Natural killer cell (primary cell): ENCODE measurements around the gene CD93. TPM values are rescaled to one million over a fixed set of nuclear protein-coding genes. Genes with fewer than 3 reads are reported as not detected.

Experiments used
- ATAC-seq, 3 donors: fragments of 150-1000 bp in 2 of 3; fragments of 200-7000 bp in 1 of 3; cut with Tn5 transposase; 1 replicate in 1 of 3; 2 replicates in 2 of 3; pipeline ENCODE4 v1.10.0; 2021; ENCODE audit warnings: mild to moderate bottlenecking in 2 of 3, moderate library complexity in 2 of 3
- DNase-seq, 2 donors: peaks; one replicate each; pipeline versions ENCODE4 v3.0.0 to v3.0.0-alpha.2; 2013 to 2021; ENCODE audit warnings: mixed read lengths in 1 of 2
- H3K27ac ChIP-seq: one replicate; pipeline ENCODE4 v1.5.1; 2013; ENCODE audit warnings: mild to moderate bottlenecking, low read length
- H3K27me3 ChIP-seq: one replicate; pipeline ENCODE4 v1.6.1; 2013; ENCODE audit warnings: low read length; ENCODE audit not compliant: control insufficient read depth, insufficient read depth
- H3K36me3 ChIP-seq: one replicate; pipeline ENCODE4 v1.6.1; 2013; ENCODE audit warnings: low read length; ENCODE audit not compliant: control insufficient read depth, insufficient read depth
- H3K4me1 ChIP-seq: one replicate; pipeline ENCODE4 v1.6.1; 2013; ENCODE audit warnings: low read length; ENCODE audit not compliant: control insufficient read depth, insufficient read depth
- H3K4me3 ChIP-seq: one replicate; pipeline ENCODE4 v1.5.1; 2013; ENCODE audit warnings: low read length
- H3K9me3 ChIP-seq: one replicate; pipeline ENCODE4 v1.6.1; 2013; ENCODE audit warnings: low read length; ENCODE audit not compliant: control insufficient read depth, insufficient read depth
- H3K27ac Mint-ChIP-seq, 2 donors: one replicate each; pipeline ENCODE4 v1.8.0; 2022; ENCODE audit warnings: mild to moderate bottlenecking in 2 of 2, mixed read lengths in 2 of 2, moderate library complexity in 1 of 2
- H3K27me3 Mint-ChIP-seq, 2 donors: one replicate each; pipeline ENCODE4 v1.8.0; 2022; ENCODE audit warnings: low read depth in 2 of 2, mixed read lengths in 2 of 2
- H3K36me3 Mint-ChIP-seq: one replicate; pipeline ENCODE4 v1.8.0; 2022; ENCODE audit warnings: mixed read lengths
- H3K4me1 Mint-ChIP-seq, 2 donors: one replicate each; pipeline ENCODE4 v1.8.0; 2022; ENCODE audit warnings: mixed read lengths in 2 of 2
- H3K4me3 Mint-ChIP-seq: one replicate; pipeline ENCODE4 v1.8.0; 2022; ENCODE audit warnings: mild to moderate bottlenecking, moderate library complexity, mixed read lengths
- H3K9me3 Mint-ChIP-seq, 2 donors: one replicate each; pipeline ENCODE4 v1.8.0; 2022; ENCODE audit warnings: mixed read lengths in 2 of 2
- WGBS: methylation state at CpG from one replicate; pipeline ENCODE4 v1.1.7; 2013; ENCODE audit warnings: missing lambda C conversion rate; ENCODE audit not compliant: insufficient coverage; 5-methylcytosine and 5-hydroxymethylcytosine counted together
- intact Hi-C: fragments of 100-400 bp; cut with micrococcal nuclease; formaldehyde crosslinking; loops from one replicate; pipeline ENCODE4 v1.14.2; 2022
- total RNA-seq, 4 donors: library from RNA; stranded (reverse); fragments of 120-200 nt in 1 of 4; gene quantifications; one replicate each; pipeline versions ENCODE4 v1.2.3 to v1.2.4, GENCODE V29; 2013 to 2022
- TF ChIP-seq, protein P1 (sequence below): fragments of 200-600 bp; IDR thresholded peaks from one replicate; pipeline ENCODE4 v1.8.0; 2022; ENCODE audit warnings: antibody characterized with exemption

Gene CD93
- total RNA-seq, 3 donors from 2014 or later (not counting 1 experiment from before 2014, with no cell fraction given) = 8.0 to 17.9 (median 17.2) TPM

DNA sequence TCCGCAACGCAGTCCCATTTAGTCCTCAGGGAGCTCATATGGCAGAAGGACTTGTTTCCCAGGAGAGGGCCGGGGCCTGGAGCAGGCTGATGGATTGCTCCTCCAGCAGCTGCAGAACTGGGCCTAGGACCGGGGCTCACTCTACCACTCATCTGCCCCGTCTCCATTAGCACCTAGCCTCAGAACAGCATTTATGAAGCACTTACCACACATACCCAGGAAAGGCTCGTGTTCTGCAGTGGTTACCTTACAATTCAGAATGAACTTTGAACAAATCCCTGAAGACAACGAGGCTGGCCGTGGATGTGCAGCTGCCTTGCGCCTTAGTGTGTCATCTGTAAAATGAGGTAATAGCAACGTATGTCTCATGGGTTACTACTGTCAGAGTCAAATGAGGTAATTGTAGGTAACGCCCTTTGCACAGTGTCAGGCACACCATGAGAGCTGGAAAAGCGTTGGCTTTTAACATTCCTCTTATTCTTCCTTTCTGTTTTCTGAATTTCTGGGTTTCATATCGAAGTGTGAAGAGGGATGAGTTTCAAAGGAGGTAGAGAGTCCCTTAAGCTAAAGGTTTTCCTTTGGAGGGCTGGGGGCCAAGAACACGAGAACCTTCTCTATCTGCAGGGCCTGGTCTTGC lies 46.3 kb upstream of the CD93 start:
- no peak overlapping the region for H3K27ac ChIP-seq
- H3K36me3 ChIP-seq = no peaks in the 10 kb centered on the region
- H3K4me3 ChIP-seq = no peak overlapping the region
- ATAC-seq (no peak), DNase-seq (no peak)
- intact Hi-C loops = no loop called here
- no peaks in the 10 kb centered on the region for H3K36me3 Mint-ChIP-seq
- no peaks in the 10 kb centered on the region for H3K27me3 Mint-ChIP-seq
- no peak overlapping the region for H3K27ac Mint-ChIP-seq
- WGBS = 90% methylated on average over 12 of the region's 14 CpGs
- H3K9me3 ChIP-seq = no peaks in the 10 kb centered on the region
- TF ChIP-seq, protein P1, sequence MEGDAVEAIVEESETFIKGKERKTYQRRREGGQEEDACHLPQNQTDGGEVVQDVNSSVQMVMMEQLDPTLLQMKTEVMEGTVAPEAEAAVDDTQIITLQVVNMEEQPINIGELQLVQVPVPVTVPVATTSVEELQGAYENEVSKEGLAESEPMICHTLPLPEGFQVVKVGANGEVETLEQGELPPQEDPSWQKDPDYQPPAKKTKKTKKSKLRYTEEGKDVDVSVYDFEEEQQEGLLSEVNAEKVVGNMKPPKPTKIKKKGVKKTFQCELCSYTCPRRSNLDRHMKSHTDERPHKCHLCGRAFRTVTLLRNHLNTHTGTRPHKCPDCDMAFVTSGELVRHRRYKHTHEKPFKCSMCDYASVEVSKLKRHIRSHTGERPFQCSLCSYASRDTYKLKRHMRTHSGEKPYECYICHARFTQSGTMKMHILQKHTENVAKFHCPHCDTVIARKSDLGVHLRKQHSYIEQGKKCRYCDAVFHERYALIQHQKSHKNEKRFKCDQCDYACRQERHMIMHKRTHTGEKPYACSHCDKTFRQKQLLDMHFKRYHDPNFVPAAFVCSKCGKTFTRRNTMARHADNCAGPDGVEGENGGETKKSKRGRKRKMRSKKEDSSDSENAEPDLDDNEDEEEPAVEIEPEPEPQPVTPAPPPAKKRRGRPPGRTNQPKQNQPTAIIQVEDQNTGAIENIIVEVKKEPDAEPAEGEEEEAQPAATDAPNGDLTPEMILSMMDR = no peak
- H3K27me3 ChIP-seq = no peaks in the 10 kb centered on the region
- H3K9me3 Mint-ChIP-seq = no peaks in the 10 kb centered on the region
- H3K4me1 ChIP-seq = peaks cover 31% of the 10 kb centered on the region
- H3K4me3 Mint-ChIP-seq = no peak overlapping the region
- H3K4me1 Mint-ChIP-seq = peaks cover 0 to 5% of the 10 kb centered on the region in 2 donors

DNA sequence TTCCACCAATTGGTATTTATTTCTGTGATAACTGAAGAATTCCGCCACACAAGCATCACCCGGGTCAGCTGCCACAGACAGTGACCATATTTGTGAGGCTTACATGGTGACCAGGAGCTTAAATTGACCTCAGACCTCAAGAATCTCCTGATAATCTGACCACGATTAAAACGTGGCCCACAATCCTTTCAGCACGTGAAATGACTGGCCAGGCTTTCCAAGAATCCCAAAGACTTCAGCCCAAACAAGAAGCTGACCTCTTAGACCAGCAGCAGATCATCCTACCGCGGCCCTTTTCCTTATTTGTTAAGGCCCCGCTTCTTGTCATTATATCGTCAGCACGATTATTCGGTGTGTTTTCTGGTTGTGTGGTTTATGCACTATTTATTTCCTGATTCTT lies 45.6 kb upstream of the CD93 start:
- Histone ChIP-seq H3K27me3 (no peaks in the 10 kb centered on the region), H3K36me3 (no peaks in the 10 kb centered on the region), H3K9me3 (no peaks in the 10 kb centered on the region), H3K4me1 (peaks cover 32% of the 10 kb centered on the region), H3K27ac (no peak overlapping the region), H3K4me3 (no peak overlapping the region)
- DNase-seq = no peak
- H3K27me3 Mint-ChIP-seq = no peaks in the 10 kb centered on the region
- 69% methylated on average over 7 of the region's 11 CpGs for WGBS
- intact Hi-C loops = no loop called here
- peaks cover 0 to 11% of the 10 kb centered on the region in 2 donors for H3K4me1 Mint-ChIP-seq
- TF ChIP-seq, protein P1 = no peak
- H3K27ac Mint-ChIP-seq = no peak overlapping the region
- H3K4me3 Mint-ChIP-seq = no peak overlapping the region
- H3K9me3 Mint-ChIP-seq = no peaks in the 10 kb centered on the region
- ATAC-seq = no peak
- H3K36me3 Mint-ChIP-seq = no peaks in the 10 kb centered on the region

DNA sequence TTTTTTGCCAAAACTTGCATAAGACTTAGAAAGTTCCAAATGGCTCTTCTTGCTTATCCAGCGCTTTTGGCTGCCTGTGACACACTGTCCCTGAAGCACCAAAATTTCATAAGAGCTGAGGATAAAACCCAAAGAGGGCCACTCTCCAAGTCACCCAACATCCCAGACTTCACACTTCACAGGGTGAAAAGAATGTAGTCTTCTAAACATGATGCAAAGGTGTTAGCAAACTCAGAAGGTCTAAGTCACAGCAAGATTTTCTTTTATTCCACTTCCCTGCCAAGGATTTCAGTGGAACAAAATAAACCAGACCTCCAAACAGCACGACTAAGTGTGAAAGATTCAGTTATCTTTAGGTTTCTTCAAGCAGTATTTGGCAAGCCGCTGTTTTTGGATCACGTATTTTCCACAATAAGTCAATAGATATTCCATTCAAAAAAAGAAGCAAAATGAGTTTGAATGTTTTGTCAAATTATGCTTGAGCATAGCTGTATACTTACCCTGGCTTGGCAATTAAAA lies 44.6 kb upstream of the CD93 start:
- Histone ChIP-seq H3K27ac (no peak overlapping the region), H3K9me3 (no peaks in the 10 kb centered on the region), H3K4me3 (no peak overlapping the region), H3K36me3 (no peaks in the 10 kb centered on the region), H3K4me1 (peaks cover 36% of the 10 kb centered on the region), H3K27me3 (no peaks in the 10 kb centered on the region)
- DNase-seq = no peak
- TF ChIP-seq, protein P1 = no peak
- ATAC-seq = no peak
- Mint-ChIP-seq H3K4me1 (peaks cover 0 to 22% of the 10 kb centered on the region in 2 donors), H3K27ac (no peak overlapping the region), H3K36me3 (no peaks in the 10 kb centered on the region), H3K9me3 (no peaks in the 10 kb centered on the region), H3K4me3 (no peak overlapping the region), H3K27me3 (no peaks in the 10 kb centered on the region)
- intact Hi-C loops = no loop called here
- WGBS = 70% methylated on average over 2 of the region's 4 CpGs
